Stimulated activated naive CD4-positive, alpha-beta T cell (primary cell): Measurements from ENCODE around the gene SLC12A8.
"Not testable (repeated sequence)": the region's sequence is repeated elsewhere in the genome, so short reads cannot be mapped to it uniquely, and the experiment has no call there.

Experiments
- DNase-seq, 6 experiments: peaks; one replicate each; lab custom pipeline; 2025; lab: John Stamatoyannopoulos, UW

SLC12A8 gene

DNA sequence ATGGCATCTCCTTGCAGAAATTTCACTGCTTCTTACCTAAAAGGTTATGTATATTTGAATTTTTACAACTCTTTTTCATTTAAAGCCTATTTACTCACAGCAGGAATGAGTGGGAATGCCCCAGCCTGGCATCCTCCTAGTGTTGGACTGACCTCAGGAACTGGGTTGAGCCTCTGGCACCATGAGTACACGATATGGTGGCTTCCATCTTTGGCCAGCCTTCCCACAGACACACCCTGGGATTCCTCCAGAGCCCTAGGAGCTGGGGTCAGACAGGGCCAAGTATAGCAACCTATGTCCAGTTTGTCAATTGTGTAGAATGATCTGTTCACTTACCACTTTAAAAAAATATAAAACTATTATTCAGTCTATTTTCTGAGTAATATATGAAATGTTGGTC lies 99.6 kb downstream of the SLC12A8 start:
- DNase-seq, result no peak

DNA sequence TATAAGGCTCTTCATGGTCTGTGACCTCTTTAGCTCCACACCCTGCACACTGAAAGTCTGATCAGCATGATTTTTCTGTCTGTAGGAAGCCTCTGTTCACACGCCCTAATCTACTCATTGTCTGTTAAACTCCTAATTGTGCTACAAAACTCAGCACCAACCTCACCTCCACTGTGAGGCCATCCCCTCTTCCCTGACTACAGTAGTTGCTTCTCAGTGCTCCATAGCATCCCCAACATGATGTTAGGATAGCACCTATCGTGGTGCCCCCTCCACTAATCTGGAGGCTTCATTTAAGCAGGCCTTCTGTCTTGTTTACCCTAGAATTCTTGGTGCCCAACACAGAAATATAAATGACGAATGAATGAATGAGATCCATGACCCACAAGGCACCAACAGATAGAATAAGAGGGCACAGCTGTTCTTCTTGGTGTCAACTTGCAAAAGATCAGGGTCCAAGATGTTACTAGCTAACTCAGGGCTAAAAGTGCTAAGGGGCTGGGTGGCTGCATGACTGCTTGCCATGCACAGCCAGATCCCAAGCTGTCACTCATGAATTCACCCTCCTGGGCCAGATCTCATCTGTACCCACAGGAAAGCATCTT lies 101.6 kb downstream of the SLC12A8 start:
- no peak for DNase-seq

DNA sequence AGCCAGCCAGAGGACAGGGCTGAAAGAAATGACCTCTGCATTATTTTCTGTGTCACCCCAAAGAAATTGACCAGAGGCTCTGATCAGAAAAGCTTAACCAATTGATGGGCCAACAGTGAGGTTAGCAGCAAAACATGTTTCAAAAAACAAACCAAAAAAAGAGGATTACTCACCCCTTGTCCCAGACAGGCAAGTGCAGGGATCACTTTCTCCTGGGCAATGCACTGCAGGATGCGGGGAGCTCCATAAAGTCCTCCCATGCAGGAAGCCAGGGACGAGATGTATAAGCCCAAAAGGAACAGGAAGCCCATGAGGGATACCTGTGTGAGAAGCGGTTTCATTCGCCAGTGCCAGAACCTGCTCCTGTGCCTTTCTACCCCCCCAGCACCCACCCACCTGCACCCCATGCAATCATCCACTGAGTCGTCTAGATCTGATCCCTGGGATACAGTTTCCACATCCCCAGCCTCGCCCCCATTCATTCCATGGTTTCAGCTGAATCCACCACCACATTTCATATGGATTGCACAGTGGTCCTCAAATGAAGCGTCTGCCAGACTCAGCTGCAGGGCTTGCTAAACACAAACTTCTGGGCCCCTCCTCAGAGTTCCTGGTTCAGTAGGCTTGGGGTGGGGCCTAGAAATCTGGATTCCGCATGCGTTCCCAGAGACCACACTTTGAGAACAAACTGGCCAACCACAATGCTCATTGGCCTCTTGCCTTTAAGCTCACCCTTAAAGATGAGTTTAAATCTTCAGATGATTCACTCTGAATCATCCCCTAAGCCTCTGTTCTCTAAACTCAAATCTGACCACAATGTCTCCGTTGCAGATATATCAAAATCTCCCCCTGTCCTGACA lies 102.3 kb downstream of the SLC12A8 start:
- no peak for DNase-seq

DNA sequence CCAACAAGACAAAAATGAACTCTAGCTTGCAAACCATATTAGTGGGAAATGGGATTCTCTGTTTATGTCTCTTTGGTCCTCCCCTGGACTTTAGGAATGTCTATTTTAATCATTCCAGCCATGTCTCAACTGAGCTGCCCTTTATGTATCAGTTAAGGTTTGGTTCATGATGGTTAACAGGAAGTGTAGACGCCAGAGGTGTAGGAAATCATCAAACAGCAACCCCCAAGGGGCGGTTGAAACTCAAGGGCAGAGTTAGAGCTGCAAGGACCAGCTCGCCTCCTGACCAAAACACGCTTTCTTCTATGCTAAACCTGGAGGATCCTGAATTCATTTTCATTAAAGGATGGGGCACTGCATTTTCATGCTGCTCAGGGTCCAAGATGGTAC lies 103.0 kb downstream of the SLC12A8 start:
- no peak for DNase-seq

DNA sequence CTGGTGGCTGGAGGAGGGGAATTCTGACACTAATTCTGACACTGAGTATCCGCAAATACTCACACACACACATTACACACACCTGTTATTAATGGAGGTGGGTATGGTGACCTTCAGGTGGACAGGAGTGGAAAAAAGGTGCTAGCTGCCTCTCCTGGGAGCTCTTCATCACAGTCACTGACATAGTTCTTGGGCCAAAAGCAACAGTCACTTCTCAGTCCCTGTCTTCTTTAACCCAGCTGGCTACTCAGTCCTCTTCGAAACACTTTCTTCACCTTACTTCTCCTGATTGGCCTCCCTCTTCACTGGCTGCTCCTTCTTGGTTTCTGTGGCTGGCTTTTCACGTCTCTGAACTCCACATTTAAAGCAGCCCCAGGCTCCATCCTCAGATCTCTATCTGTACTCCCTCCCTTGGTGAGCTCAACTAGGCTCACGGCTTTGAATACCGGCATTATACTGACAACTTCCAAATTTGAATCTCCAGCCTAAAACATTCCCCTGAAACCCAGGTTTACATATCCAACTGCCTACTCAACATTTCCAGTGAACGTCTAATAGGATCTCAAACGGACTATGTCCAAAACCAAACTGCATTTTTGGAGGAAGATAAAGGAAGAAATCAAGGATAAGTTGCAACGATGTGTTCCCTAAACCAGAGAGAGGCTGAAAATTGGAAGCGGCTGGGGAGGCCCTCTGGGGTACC lies 103.6 kb downstream of the SLC12A8 start:
- no peak for DNase-seq

DNA sequence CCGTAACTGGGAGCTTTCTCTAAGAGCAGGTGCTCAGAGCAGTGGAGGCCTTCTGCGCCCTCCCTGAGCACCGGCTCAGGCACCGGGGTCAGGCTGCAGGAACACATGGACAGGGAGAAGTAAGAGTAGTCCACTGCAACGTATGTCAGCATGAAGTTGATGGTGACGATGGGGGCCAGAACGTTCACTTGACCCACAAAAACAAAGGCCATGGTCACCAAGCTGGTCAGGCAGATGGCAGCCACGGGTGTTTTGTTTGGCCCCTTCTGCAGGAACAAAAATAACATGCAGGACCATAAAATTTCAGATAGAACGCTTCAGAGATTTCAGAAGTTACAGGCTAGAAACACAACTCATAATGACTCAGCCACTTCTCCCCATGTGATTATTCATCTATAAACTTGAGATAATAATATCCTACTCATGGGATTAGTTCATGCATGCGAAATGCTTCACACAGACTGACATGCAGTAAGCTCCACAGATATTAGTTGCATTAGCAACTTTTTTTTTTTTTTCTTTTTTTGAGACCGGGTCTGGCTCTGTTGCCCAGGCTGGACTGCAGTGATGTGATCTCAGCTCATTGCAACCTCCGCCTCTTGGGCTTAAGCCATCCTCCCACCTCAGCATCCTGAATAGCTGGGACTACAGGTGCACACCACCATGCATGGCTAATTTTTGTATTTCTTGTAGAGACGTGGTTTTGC lies 104.5 kb downstream of the SLC12A8 start:
- DNase-seq, result no peak

DNA sequence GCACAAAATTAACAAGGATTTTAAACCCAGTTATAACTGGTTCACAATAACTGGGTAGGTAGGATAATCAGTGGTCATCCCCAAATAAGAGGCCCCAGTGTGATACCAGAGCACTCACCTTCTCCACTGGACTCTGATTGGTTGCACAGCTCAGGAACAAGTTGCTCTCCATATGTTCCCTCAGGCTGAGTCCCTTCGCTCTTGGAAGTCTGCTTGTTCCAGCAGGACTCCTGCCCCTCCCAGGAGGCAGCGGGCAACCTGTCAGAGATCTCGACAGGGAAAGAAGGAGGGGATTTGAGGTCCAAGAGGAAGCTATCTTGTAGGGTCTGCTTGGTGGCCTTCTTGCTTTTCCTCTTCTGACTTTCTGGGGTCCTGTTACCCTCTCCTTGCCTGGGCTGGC lies 105.2 kb downstream of the SLC12A8 start:
- no peak for DNase-seq

DNA sequence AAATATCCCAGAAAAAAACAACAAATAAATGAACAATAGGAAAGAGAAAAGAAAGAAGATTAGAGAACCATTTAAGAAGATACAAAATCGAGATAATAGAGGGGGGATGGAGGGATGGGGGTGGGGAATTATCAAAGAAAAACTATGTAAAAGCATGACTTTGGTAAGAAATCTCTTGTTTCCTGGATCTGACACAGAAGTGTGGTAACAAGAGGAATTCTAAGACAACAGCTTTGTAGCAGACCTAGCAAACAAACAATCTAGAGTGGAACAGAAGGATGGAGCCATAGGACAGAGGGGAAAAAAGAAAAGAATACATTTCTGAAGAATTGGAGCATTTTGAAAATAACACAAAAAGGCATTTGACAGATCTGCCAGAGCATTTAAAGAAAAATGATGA lies 107.4 kb downstream of the SLC12A8 start:
- no peak for DNase-seq

DNA sequence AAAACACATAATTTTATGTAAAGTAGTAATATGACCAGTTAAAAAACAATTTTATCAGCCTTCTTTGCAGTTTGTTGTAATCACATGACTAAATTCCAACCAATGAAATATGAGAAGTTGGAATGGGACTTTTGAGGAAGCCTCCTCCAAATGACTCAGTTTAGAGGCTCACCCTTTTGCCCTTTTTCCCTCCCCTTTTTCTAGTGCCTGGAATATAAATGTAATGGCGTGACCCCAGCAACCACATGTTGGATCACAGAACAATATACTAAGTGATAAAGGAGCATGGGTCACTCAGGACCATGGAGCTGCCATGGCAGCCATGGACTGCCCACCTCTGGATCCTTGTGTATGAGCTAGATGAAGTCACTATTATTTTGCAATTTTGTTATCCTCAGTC lies 107.9 kb downstream of the SLC12A8 start:
- no peak for DNase-seq

DNA sequence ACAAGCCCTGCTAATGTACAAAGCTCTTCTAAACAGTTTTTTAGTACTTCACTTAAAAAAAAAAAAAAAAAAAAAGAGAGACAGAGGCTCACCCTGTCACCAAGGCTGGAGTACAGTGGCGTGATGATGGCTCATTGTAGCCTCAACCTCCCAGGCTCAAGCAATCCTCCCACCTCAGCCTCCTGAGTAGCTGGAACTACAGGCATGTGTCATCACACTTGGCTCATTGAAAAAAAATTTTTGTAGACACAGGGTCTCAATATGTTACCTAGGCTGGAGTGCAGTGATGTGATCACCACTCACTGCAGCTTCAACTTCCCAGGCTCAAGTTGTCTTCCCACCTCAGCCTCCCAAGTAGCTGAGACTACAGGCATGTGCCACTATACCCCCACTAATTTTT lies 109.1 kb downstream of the SLC12A8 start:
- no peak for DNase-seq

DNA sequence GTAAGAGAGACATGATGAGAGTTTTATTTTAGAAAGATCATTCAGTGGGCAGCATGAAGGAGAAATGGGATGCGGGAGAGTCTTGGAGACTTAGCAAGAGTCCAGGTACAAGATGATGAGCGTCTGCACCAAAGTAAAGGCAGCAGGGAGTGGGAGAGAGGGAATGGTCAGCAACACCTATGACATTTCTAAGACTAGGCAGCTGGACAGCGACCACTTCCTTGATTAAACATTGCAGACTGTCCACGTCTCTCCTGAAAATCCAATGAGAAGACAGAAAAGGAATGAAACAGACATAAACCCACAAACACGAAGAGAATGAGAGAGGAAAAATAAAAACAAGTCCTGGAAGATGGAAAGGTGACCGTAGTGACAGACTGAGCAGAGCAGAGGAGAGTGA lies 110.1 kb downstream of the SLC12A8 start:
- DNase-seq, result no peak

DNA sequence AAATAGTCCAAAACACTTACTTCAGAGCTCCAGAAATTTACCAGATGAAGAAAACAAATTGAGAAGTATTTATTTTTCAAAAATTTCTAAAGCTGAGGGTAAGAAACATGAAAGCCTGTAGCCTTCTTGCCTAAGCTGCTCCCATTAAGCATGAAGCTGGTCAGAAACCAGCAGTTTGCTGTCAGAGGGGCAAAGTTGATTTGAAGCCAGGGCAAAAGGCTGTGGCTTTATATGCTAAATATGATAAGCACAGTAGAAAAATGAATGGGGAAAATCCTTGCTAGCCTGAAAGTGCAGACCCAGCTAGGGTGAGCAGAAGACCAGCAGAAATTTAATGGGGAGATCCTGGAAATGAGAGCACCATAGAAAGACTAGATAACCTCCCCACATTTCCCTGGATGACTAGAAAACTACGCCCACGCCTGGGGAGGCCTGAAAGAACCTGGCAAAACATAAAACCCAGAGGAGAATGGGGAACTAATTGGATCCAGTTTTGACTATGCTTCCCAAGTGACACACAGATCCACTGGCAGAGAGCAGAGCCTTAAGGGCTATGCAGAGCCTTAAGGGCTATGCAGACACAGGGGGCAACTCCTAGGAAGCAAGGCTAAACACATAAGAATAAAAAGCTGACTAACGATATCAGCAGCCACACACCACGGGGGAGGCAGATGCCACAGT lies 113.8 kb downstream of the SLC12A8 start:
- no peak for DNase-seq

DNA sequence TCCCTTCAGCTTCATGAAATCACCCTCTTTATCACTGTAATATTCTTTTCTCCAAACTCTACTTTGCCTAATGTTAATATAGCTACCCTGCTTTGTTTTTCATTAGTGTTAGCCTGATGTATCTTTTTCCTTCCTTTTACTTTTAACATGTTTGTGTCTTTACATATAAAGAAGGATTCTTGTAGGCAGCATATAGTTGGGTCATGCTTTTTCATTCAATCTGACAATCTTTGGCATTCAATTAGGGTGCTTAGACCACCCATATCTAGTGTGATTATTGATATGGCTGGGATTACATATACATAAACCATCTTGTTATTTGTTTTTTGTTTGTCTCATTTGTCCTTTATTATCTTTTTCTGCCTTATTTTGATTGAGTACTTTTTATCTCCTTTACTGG lies 121.9 kb downstream of the SLC12A8 start:
- no peak for DNase-seq

DNA sequence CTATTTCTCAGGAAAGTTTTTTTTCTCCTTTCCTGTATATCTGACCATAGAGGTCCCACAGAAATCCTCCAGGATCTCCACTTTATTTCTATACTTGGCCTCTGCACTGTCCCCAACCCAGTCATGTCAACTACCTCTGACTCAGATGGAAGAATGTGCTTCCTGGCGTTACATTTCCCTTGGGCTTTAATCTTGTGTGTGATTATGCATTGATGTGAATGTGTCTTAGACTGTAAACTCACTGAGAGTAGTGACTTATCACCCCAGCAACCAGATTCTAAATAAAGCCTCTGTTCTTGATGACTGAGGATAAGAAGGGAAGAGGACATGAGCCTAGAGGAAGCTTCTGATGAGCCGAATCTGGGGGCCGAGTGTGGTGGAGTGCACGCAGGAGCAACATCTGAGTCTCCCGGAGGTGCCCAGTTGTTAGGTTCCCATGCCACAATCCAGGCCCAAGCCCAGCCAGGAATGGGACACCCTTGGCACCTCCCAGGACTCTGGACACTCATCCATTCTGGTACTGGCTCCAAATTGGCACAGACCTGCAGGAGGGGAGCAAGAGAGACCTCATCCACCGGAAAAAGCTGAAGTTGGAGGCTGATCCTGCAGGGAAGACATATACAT lies 124.7 kb downstream of the SLC12A8 start:
- DNase-seq, result no peak

DNA sequence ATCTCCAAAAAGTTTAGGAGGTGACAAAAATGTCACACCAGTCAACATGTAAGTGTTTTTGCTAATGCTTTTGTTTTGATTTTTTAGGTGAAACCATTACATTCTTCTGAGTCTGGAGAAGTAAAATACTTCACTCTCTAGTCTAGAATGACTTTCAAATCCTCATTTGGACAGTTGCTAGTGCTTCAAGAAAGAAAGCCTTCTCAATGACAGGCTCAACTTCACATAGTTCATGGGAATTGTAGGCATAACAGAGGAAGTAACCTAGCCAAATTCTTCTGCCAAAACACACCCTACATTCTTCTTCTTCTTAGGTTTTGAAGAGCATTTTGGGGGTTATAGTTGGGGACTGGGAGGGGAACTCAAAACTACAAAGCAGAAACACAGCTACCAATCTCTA lies 127.4 kb downstream of the SLC12A8 start:
- no peak for DNase-seq

DNA sequence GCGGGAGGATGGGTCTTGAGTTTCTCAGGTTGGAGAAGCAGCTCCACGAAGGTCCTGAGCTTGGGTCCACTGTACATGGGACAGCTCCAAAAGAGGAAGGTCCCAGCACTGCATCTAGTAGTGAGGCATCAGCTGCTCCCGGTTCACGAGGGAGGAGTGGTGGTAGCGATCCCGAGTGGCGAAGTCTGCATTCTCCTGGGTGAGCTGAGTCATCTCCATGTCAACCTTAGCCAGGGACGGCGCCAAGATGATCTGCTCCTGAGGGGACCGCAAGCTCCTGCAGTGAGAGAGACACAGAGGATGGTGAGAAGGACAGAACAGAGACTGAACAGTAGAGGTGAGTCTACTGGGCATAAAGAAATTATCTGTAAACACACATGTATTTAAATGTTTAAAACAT lies 128.8 kb downstream of the SLC12A8 start:
- no peak for DNase-seq

DNA sequence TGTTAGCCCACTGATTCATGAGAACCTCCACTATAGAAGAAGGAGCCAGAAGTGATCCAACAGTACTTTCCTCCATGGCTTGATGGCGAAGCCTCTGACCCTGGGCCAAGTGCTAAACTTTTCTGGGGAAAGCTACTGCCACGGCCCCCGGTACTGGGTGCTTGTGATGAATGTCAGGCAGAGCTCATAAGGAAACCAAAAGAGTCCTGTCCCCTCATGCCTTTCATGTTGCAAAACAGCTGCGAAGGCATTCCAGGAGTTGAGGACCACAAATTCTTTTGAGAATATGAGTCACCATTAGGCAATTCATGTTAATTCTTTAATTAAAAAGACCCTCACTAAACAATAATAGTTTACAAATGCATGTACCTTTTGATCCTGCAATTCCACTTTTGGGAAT lies 130.2 kb downstream of the SLC12A8 start:
- not testable (repeated sequence) for DNase-seq

DNA sequence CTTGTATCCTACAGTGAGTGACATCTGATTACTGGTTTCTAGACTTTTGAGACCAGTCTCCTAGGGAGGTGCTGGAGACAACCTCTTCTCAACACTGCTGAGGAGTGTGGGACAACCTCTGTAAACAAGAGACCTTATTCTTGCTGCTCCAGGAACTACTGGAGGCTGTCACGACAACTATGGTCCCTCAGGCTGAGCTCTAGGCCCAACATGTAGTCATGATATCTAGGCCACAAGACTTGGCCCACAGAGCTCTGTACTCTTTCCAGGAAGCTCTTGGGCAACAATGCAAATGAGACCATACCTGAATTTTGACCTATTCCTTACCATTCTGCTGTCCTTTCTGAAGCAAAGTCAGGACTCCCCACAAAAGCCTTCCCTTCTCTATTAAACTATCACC lies 132.5 kb downstream of the SLC12A8 start:
- no peak for DNase-seq

DNA sequence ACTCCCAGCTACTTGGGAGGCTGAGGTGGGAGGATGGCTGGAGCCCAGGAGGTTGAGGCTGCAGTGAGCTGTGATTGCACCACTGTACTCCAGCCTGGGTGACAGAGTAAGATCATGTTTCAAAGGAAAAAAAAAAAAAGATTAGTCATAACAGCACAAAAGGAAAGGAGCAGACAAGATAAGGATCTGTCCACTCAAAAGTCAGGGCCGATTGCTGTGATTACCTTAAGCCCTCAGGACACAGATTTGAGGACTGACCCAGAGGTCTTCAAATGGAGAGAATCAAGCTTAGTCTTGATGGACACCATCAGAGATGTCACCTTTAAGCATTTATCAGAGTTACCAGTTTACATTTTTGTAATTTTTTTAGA lies 132.9 kb downstream of the SLC12A8 start:
- DNase-seq, result no peak

DNA sequence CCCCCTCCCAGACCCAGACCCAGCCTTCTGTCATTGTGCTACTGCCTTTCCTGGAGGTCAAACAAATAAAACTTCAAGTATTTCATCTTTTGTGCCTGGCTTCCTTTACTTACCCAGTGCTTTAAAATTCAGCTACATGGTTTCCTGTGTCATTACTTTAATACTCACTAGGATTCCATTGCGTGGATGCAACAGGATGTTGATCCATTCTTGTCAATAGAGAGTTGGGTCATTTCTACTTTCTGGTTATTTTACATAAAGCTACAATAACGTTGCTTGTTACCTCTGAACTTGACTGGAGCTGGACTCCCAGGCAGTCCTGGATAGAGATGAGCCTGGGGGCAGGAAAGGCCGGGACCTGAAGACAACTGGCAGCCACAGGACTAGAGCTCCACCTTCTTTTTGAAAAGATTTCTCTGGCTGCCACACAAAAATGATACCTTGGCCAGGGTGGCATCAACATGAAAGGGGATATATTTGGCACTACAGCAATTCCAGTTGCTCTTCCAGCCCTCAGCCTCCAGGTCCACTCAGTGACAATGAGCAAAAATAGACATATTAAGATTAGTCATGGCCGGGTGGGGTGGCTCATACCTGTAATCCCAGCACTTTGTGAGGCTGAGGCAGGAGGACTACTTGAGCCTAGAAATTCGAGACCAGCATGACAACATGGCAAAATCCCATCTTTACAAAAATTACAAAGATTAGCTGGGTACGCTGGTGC lies 133.4 kb downstream of the SLC12A8 start:
- DNase-seq, result no peak

DNA sequence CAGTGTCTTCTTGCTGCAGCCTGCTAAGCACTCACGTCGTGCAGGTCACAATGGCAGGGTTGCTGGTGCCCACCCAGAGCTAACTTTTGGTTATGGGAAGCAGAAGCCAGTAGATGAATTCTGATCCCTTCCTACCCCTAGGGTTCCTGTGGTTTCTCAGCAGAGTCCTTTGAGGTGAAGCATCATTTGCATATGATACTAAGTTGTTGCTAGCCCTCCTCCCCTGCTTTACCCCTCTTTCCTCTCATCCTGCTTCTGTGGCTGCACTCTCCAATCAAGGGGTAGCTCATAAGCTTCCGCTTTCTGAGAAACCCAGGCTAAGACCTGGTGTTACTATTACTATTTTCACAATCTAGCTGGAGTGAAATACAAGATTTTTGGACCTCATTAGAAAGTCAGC lies 134.7 kb downstream of the SLC12A8 start:
- DNase-seq, result no peak
